GM18858 (cell line): Measurements from ENCODE around the gene KIAA1586.

Experiments used
- ATAC-seq: cut with Tn5 transposase; IDR thresholded peaks from one replicate; pipeline ENCODE4 v1.9.1; 2021; ENCODE audit not compliant: unreplicated experiment

Gene KIAA1586

GRCh38 chr6:57102976-57103375, 56.5 kb downstream of the KIAA1586 start:
- no peak for ATAC-seq

GRCh38 chr6:57104336-57104735, 57.8 kb downstream of the KIAA1586 start:
- no peak for ATAC-seq
